GM19023 (cell line): ENCODE measurements around the gene GLDC.

Source experiments
- ATAC-seq: cut with Tn5 transposase; IDR thresholded peaks from one replicate; pipeline ENCODE4 v1.9.1; 2021; ENCODE audit warnings: mild to moderate bottlenecking, moderate library complexity; ENCODE audit not compliant: unreplicated experiment

GLDC gene

GRCh38 chr9:6525326-6526045 lies 120.0 kb downstream of the GLDC start:
- no peak for ATAC-seq

GRCh38 chr9:6522263-6522662 lies 123.3 kb downstream of the GLDC start:
- ATAC-seq: no peak

GRCh38 chr9:6512085-6512657 lies 133.4 kb downstream of the GLDC start:
- ATAC-seq: no peak

GRCh38 chr9:6506571-6506970 lies 139.0 kb downstream of the GLDC start:
- no peak for ATAC-seq

GRCh38 chr9:6502399-6502798 lies 143.1 kb downstream of the GLDC start:
- no peak for ATAC-seq

GRCh38 chr9:6501526-6502210 lies 143.9 kb downstream of the GLDC start:
- ATAC-seq: no peak

GRCh38 chr9:6498982-6499381 lies 146.5 kb downstream of the GLDC start:
- no peak for ATAC-seq

GRCh38 chr9:6495466-6495865 lies 150.1 kb downstream of the GLDC start:
- ATAC-seq: no peak

- no peak for ATAC-seq
Observed at GRCh38 chr9:6490863-6491262, 154.7 kb downstream of the GLDC start.

- no peak for ATAC-seq
Observed at GRCh38 chr9:6489099-6489498, 156.4 kb downstream of the GLDC start.

GRCh38 chr9:6488395-6488794 lies 157.1 kb downstream of the GLDC start:
- ATAC-seq: no peak

- ATAC-seq: no peak
Observed at GRCh38 chr9:6484210-6484609, 161.3 kb downstream of the GLDC start.
